GM12801 (cell line): ENCODE measurements around the gene TMEM205.

Experiments used
- TF ChIP-seq, protein P1 (sequence below): IDR thresholded peaks from one replicate; pipeline ENCODE4 v1.5.1; 2011; ENCODE audit warnings: control low read depth; ENCODE audit not compliant: insufficient read length; ENCODE audit errors: extremely low read depth

Gene TMEM205

DNA sequence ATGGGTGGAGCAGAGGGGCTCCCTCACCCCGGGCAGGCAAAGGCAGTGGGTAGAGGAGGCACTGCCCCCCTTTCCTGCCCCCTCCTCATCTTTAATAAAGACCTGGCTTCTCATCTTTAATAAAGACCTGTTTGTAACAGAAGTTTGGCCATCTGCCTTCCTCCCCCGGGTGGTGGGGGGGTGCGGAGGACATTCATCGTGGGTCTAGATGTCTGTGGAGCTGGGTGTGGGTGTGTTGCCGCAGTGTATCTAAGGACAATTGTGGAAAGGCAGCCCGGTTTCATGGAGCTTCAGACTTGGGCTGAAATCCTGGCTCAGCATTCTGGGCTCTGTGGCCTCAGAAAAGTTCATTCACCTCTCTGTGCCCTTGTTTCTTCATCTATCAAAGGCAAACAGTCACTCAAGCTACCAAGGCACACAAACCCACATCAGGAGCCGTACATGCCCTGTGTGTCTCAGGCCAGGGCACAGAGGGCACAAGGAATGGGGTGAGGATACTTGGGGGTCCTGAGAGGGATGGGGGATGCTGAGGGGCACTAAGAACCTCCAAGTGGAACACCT, 19.6 kb upstream of the TMEM205 start:
- TF ChIP-seq, protein P1, sequence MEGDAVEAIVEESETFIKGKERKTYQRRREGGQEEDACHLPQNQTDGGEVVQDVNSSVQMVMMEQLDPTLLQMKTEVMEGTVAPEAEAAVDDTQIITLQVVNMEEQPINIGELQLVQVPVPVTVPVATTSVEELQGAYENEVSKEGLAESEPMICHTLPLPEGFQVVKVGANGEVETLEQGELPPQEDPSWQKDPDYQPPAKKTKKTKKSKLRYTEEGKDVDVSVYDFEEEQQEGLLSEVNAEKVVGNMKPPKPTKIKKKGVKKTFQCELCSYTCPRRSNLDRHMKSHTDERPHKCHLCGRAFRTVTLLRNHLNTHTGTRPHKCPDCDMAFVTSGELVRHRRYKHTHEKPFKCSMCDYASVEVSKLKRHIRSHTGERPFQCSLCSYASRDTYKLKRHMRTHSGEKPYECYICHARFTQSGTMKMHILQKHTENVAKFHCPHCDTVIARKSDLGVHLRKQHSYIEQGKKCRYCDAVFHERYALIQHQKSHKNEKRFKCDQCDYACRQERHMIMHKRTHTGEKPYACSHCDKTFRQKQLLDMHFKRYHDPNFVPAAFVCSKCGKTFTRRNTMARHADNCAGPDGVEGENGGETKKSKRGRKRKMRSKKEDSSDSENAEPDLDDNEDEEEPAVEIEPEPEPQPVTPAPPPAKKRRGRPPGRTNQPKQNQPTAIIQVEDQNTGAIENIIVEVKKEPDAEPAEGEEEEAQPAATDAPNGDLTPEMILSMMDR = no peak

DNA sequence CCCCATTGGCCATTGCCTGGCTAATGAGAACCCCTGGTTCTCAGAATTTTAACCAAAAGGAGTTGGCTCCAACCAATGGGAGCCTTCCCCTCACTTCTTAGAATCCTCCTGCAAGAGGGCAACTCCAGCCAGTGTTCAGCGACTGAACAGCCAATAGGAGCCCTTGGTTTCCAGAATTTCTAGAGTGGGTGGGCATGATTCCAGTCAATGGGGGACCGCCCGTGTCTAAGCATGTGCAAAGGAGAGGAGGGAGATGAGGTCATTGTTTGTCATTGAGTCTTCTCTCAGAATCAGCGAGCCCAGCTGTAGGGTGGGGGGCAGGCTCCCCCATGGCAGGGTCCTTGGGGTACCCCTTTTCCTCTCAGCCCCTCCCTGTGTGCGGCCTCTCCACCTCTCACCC, 18.9 kb upstream of the TMEM205 start:
- TF ChIP-seq, protein P1 = no peak

DNA sequence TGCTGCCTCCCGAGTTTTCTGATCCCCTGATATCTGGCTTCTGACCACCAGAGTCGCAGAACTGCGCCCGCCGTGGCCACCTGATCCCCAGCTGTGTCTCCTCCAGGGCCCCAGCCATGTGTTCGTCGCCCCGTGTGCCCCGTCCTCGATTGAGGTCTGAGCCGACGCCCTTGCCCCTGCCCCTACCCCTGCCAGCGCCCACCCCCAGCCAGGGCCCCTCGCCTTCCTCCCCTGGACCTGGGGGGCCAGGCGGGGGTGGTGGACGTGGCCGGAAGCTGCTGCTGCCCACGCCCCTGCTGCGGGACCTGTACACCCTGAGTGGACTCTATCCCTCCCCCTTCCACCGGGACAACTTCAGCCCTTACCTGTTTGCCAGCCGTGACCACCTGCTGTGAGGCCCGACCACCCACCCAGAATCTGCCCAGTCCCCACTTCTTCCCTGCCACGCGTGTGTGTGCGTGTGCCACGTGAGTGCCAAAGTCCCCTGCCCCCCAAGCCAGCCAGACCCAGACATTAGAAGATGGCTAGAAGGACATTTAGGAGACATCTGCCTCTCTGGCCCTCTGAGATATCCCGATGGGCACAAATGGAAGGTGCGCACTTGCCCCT, 18.3 kb upstream of the TMEM205 start:
- TF ChIP-seq, protein P1 = no peak

DNA sequence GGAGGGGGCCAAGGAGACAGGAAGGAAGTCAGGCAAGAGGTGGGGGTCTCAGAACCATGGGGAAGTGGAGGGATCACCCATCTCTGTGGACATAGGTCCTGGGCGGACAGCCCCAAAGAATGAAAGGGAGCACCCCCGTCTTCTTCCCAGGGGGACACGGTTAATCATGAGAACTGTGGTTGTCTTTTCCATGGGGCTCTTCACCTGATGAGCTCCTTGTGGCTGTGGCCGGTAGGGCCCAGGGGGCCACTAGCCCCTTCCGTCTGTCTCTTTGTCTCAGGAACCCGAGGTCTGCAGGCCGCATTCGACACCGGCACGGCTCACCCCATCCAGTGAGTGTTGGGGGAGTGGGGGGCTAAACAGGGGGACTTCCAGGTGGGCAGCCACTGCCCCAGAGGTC, 17.8 kb upstream of the TMEM205 start:
- TF ChIP-seq, protein P1 = no peak

DNA sequence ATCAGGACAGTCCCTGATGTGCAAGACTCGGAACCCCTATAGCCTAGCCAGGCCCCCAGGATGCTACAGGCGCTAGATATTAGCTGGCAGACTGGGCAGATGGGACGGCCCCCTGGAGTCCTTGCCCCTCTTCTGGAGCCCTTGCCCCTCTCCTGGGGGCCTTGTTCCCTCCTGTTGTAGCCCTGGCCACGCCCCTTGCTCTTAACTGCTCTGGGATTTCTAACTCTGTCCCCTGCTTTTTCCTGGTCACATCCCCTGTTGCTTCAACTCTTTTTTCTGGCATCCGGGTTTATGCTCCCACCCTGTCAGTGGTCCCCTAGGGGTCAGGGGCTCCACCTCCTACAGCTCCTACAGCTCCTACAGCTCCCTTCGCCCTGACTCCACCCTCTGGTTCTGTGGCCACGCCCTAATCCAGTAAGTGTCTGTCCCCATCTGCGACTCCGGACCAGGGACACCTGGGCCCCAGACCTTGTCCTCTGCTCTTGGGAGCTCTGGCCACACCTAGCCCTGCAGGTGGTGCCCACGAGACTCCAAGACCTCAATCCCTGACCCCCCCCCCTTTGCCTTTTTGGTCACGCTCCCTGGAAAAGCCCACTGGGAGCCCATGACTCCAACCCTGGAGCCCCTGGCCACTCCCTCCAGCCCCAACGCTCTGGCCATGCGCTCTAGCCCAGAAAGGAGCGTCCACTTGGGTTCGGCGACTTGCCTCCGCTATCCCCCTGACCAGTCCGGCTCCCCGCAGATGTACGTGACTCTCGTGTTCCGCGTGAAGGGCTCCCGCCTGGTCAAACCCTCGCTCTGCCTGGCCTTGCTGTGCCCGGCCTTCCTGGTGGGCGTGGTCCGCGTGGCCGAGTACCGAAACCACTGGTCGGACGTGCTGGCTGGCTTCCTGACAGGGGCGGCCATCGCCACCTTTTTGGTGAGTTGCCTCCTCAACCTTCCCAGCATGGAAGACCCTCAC, 16.0 kb upstream of the TMEM205 start:
- TF ChIP-seq, protein P1 = no peak

DNA sequence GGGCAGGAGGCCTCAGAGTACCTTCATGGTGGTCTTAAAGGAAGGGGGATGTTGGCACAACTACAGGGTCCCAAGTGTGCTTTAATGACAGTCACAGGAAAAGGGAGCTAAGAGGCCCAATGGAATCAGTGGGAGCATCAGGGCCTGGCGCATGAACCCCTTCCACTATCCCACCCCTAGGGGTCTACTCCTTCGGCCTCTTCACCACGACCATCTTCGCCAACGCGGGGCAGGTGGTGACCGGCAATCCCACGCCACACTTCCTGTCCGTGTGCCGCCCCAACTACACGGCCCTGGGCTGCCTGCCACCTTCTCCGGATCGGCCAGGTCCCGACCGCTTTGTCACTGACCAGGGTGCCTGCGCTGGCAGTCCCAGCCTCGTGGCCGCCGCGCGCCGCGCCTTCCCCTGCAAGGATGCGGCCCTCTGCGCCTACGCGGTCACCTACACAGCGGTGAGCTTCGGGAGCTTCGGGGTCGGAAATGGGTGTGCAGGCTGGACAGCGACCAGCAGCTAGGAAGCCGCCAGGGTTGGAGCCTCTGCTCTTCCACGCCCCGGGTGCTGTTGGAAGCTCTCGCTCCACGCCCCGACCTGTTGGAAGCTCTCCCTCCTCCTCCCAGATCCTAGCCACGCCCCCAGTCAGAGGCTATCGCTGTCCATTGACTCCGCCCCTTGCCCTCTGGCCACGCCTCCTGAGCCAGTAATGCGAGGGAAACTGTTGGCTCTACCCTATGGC, 15.1 kb upstream of the TMEM205 start:
- TF ChIP-seq, protein P1 = no peak

DNA sequence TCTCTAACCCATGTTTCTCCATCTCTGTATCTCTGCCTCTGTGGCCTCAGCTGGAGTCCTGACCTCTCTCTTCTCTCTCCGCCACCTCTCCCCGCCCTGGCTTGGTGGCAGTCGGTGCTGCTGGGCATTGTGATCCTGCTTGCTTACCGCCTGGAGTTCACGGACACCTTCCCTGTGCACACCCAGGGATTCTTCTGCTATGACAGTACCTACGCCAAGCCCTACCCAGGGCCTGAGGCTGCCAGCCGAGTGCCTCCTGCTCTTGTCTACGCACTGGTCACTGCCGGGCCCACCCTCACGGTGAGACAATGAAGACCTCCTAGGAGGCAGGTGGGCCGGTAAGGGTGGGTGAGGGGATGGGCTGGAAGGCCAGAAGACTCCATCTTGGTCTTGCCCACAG, 13.4 kb upstream of the TMEM205 start:
- TF ChIP-seq, protein P1 = no peak
